HG02970 (cell line): ENCODE results near the gene NCAM1.
"Not testable (repeated sequence)": the region's sequence is repeated elsewhere in the genome, so short reads cannot be mapped to it uniquely, and the experiment has no call there.

Experiments used
- ATAC-seq: cut with Tn5 transposase; IDR thresholded peaks from one replicate; pipeline ENCODE4 v1.9.1; 2021; ENCODE audit warnings: mild to moderate bottlenecking, moderate library complexity, moderate number of reproducible peaks; ENCODE audit not compliant: unreplicated experiment, low FRiP score

NCAM1 gene

DNA sequence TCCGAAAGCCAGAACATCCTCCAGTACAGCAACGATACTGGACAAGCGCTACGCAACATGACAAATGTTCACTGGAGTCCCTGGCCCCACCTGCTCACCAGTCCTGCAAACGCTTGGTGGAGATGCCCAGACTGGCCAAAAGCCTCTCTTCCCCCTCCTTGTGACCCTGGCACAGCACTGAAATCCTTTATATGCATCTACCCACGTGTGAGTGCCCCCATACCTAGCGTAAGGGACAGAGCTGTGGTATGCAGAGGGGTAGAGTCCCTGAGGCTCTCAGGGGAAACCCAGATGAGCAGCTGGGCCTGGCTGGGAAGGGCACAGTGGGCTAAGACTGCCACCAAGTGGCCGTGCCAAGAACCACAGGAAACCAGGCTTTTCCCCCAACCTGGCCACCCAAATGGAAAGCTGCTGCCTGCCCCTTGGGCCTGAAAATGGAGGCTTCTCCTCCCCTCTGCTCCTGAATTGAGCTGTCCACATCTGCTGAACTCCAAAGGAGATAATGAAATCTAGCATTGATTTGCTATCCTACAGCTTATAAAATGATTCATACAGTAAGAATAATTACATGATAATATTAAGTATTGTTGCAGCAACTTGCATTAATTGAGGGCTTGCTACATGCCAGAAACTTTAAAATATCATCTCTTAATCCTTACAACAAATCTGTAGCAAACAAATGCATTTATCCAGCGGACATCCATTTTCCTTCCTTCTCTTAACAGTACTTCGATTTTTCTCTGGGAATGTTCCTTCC, 328.4 kb downstream of the NCAM1 start:
- no peak for ATAC-seq

DNA sequence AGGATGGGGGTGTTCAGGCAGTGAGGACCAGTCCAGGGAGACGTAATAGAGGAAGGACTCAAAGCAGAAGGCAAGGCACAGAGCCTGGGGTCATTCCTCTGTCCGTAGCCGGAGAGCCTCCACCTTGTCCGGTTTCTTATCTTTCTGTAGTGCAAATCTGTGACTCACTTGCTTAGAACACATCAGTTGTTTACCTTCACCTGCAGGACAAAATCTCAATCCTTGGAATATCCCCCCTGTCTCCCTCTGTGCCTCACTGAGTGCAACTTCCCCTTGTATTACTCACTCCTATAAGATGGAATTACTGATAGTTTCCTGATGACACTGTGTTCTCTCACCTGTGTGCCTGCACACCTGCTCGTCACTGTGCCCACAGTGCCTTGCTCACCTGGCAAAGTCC, 332.7 kb downstream of the NCAM1 start:
- ATAC-seq, result no peak

DNA sequence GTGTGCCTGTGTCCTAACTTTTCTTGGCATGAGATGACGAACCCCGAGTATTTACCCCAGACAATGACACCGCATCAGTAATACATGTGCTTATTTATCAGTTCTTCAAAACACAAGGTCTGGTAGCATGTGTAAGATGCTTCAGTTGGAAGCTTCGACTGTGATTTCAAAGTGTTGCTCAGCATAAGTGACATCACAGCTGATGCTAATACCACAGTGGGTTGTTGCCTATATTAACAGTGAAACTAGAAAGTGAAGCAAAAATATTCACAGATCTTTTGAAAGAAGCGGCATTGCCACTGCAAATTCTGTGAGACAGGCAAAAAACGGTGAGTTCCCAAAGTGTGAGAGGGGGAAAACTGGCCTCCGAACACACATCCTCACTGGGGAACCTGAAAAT, 334.8 kb downstream of the NCAM1 start:
- ATAC-seq, result no peak

DNA sequence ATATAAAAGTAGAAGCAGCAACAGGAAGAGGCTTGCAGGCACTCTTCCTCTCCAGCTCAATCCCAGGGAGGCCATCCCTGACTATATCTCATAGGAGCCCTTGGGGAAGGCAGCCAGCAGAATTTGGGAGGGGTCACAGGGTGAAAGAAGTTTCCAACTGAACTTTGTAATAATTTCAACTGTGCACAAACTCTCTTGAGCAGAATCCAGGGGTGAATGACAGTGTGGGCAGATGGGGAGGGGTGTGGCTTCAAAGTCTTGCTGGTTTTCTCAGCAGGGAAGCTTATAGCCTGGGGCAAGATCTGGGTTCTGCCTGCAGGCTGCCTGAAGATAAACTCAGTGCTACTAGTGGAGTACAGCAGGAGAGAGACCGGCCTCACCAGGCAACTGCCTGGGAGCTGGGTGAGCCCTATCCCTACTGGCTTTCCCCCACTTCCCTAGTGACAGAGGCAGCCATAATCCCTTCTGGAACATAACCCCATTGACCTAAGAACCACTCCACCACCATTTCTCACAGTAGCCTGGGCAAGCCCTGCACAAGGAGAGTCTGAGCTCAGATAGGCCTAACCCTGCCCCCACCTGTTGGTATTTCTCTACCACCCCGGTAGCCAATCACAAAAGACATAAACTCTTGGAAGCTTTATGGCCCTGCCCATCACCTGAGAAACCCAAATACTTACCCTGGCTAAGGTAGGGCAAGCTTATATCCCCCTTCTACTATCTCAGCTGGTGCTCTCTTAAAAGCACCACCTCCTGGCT, 335.4 kb downstream of the NCAM1 start:
- ATAC-seq, result no peak

DNA sequence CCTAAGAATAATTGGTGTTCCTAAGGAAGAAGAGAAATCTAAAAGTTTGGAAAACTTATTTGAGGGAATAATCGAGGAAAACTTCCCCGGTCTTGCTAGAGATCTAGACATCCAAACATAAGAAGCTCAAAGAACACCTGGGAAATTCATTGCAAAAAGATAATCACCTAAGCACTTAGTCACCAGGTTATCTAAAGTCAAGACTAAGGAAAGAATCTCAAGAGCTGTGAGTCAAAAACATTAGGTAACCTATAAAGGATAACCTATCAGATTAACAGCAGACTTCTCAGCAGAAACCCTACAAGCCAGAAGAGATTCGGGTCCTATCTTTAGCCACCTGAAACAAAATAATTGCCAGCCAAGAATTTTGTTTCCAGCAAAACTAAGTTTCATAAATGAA, 337.3 kb downstream of the NCAM1 start:
- ATAC-seq, result not testable (repeated sequence)

DNA sequence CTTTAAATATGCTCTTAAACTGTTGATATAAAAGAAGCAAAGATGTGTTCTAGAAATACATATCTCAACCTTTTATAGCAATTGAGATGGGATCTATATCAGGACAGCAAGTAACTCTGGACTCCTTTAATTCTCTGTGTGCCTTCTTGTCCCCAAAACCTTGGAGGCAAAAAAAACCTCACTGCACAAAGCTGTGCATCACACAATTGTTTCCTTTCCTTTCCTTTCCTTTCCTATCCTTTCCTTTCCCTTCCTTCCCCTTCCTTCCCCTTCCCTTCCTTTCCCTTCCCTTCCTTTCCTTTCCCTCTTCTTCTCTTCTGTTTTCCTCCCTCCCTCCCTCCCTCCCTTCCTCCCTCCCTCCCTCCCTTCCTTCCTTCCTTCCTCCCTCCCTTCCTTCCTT, 343.7 kb downstream of the NCAM1 start:
- ATAC-seq, result no peak

DNA sequence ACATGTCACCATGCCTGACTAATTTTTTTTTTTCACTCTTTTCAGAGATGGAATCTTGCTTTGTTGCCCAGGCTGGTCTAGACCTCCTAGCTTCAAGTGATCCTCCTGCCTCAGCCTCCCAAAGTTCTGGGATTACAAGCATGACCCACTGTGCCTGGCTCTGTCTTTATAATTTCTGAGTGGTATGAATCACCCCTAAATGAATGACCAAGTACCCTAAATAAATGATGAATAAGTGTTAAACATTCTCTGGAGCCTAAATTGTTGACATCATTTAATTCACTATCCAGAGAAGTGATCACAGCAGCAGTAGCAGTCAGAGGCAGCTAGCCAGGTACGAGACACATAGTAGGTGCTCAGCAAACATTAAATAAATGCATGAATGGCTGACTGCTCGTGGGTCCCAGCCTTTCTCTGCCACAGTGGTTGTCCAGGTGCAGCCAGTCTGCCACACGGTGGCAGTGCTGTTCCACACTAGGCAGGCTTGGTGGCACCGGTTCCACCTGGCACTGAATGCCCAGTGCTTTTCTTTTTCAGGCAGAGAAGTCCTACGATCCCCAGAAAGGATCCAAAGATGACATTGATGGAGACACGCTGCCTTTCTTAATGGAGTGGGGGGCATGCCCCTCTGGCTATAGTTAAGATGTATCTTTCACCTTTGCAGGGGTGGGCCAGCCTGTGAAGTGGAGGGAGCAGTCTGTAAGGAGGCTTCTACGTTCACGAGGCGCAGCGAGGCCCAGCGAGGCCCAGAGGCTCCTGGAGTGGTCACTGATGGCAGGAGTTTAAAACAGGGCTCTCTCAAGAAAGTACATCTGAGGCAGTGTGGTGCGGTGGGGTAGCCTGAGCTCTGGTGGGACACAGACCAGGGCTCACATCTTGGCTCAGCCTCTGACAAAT, 344.5 kb downstream of the NCAM1 start:
- no peak for ATAC-seq

DNA sequence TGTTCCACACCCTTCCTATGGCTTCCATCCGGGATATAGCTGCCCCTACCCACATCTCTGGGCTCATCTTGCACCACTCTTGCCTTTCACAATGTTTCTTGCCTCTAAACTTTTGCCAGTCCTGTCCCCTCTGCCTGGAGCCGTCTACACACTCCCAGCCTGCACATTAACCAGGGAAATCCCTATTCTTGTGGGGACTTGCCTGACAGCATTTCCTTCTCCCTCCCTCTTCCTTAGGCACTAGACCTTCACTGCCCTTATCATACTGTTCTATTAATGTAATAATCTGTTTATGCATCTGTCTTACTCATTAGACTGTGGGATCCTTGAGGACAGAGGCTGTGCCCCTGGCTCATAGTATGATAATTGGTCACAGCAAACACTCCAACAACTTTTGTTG, 347.4 kb downstream of the NCAM1 start:
- ATAC-seq, result no peak

DNA sequence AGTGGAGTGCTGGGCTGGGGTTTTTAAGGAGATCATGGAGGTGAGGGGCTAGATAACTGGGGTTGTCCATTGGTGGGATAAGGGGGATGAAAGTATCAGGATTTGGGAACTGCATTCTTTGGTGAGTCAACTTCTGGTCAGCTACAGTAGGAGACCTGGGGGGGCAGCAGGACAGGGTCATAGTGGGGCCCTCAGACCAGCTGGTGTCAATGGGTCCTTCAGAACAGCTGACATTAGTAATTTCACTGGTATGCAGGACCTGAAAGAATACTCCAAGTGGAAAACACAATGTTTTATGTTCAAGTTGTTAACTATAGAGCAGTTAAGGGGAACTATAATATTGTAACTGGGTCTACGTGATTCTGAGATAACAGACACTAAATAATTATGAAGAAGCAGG, 350.3 kb downstream of the NCAM1 start:
- ATAC-seq, result no peak

DNA sequence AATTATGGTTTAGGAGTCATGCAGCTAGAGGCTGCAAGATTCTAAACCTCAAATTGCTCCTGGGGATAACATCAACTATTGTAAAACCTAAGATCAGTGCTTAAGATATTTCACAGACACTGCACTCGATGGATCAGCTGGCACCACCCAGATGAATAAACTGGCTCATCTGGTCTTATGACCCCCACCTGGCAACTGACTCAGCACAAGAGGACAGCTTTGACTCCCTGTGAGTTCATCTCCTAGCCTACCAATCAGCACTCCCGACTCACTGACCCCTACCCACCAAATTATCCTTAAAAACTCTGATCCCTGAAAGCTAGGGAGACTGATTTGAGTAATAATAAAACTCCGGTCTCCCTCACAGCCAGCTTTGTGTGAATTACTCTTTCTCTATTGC, 352.4 kb downstream of the NCAM1 start:
- ATAC-seq, result no peak

DNA sequence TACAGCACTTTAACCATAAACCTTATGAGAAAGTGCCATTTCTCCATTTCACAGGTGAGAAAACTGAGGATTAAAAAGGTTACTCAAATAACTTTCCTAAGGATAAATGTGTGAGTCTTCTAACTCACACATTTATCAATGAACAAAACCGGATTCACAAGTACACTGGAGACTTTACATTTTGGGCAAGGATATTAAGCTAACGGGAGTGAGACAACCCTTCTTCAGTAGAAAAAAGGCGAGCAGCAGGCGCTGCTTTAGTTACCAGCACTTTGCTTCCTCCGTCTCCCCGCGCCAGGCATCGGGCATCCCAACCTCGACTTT, 352.8 kb downstream of the NCAM1 start:
- no peak for ATAC-seq

DNA sequence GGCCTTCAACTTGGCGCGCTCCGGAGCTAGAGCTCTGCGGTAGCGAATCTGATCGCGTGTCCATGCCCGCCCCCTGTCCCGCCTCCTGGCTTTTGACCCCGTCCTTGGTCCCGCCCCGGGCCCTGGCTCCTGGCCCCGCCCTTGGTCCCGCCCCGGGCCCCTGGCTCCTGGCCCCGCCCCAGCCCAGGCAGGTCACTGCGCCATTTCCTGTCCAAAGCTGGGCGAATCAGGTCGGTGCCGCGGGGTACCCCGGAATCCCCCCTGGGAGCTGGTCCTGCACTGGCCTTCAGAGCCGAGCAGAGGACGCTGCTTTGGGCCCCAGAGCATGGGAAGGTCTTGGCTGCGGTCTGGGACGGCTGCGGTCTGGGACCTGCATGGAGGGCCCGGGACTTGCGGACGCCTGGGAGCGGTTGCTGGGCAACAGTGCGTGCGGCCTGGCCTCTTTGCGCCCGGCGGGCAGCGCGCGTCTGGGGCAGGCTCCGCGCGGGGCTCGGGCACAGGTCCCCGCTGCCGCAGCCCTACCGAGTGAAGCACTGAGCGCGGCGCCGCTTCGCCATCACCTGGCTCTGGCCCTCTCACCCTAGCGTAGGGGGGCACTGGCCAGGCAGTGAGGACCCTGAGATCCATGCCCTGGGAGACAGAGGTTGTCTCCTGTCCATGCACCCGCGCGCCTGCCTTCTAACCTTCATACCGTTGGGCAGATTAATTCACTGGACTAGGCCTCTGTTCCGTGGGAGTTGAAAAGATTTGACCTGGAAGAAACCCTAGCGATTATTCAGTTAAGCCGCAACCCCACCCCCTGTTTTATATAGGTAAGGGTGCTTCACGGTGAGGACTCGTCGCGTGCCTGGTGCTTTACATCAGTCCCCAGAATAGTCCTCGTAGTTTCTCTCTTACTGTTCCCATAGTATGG, 353.4 kb downstream of the NCAM1 start, which contains the start of gene TTC12:
Gene TTC12, plus strand, starts transcription at position 195 of the 913 bp plus-strand sequence. CDS start 1,675 bp downstream, outside the sequence.
- peak; percentile 99 for ATAC-seq

DNA sequence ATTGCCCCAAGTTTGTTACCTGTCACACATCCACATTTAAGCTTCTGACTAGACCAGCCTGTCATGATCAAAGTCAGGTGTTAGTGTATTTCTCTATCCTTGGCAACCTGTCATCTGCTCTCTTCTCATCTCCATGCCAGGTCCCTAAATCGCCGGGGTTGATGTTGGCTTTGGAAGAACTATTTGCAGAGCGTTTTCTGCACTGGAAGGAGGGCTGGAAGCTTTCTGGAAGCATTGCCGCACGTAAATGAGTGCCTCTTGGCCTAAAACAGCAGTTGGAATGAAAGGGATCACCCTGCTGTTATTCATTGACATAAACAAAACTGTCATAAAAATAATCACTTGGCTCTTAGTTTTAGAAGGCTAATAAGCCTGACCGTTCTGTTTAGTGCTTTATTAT, 354.6 kb downstream of the NCAM1 start:
- no peak for ATAC-seq

DNA sequence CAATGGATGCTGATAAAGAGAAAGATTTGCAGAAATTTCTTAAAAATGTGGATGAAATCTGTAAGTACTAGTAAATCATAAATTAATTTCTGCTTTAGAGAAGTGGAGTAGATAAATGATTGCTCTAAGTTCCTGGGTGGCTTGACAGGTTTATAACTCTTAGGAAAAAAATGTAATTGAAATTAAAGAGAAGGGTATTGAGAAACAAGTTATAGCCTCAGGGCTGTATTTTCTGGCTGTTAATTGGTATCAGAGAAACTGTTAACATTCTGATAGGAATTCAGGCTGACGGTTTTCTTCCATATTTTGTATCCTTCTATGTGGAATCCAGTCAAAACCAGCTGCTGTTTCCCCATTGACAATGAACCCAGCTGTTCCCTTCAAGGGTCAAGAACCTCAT, 355.0 kb downstream of the NCAM1 start:
- ATAC-seq, result no peak

DNA sequence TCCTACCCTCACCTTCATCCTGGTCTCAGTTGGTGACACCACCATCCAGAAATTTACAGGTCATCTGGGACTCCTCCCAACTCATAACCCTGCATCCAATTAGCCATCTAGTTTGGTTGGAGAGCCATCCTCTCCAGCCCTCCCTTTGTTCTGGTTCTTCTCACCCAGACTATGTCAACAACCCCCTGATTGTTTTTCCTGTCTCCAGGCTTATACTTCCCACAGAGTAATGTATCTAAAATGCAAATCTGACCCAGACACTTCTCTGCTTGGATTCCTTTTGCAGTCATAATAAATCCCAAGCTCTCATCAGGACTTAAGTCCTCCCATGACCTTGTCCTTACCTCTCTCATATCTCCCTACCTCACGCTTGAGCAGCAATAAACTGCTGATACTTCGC, 356.1 kb downstream of the NCAM1 start:
- no peak for ATAC-seq

DNA sequence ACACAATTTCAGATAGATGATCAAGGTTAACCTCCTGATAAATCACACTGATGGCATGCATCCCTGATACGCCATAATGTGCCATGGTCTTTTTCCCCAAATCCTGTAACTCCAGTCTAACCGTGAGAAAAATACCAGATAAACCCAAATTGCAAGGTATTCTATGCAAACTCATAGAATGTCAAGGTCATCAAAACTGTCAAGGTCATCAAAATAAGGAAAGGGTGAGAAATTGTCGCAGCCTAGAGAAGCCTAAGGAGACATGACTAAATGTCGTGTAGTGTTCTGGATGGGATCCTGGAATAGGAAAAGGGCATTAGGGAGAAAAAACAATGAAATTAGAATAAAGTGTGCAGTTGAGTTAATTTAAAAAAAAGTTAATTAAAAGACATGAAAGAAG, 357.9 kb downstream of the NCAM1 start:
- no peak for ATAC-seq

DNA sequence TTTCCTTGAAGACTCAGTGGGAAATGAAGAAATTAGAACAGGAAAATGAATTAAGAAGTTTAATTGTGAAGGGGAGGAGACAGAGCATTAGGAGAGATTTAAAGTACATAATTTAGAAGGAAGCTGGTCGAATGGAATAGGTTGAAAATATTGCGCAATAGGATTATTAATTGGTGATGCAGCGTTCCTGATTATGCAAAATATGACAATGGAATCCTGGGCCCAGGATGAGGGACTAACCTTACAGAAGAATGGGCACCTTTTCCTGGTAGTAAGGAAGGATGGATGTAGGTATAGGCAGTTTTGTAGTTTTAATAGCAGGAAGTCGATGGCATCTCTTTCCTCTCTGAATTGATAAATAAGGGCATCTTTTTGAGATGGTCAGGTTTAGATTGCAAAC, 360.9 kb downstream of the NCAM1 start:
- ATAC-seq, result no peak

DNA sequence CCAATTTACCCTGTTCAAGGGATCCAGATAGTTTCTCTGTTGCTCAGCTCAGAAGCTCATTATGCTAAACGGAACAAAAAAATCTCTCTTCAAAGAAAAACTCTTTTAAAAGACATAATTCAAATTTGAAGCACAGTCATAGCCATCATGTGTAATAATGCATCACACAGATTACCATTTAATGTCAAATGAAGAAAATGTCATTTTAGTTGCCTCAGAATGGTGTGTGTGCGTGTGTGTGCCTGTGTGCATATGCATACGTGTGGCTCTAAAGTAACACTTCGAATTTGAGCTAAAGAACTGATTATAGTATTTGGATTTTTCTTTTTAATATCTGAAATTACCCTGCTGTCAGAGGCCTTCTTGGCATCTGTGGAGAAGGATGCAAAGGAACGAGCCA, 363.0 kb downstream of the NCAM1 start:
- ATAC-seq, result no peak
